K562 (cell line): Measurements from ENCODE around the gene RXRA. TPM values are rescaled to one million over a fixed set of nuclear protein-coding genes. Genes with fewer than 3 reads are reported as not detected.

ENCODE experiments used
- BDP1 ChIP-seq: IDR thresholded peaks from 3 replicates; pipeline ENCODE4 v1.6.1; 2011; ENCODE audit not compliant: insufficient read length, insufficient read depth
- FIP1L1 ChIP-seq: fragments of 200-400 bp; formaldehyde crosslinking; IDR thresholded peaks from 2 replicates; pipeline ENCODE4 v1.6.1; 2018; ENCODE audit warnings: mild to moderate bottlenecking, low read depth, low read length; ENCODE audit not compliant: poor library complexity, severe bottlenecking
- HEY1 ChIP-seq: fragments of 250-450 bp; sonication (Bioruptor Pico); IDR thresholded peaks from 2 replicates; pipeline ENCODE4 v1.5.0; 2020; ENCODE audit warnings: mild to moderate bottlenecking, moderate library complexity, borderline replicate concordance
- KDM4B ChIP-seq, 2 experiments: fragments of 450-650 bp in 1 of 2; sonication (generic) in 1 of 2; IDR thresholded peaks; 2 replicates each; pipeline ENCODE4 v1.6.1; 2016 to 2017; ENCODE audit warnings: borderline replicate concordance in 2 of 2, antibody characterized with exemption in 1 of 2, low read depth in 1 of 2, mild to moderate bottlenecking in 1 of 2
- L3MBTL2 ChIP-seq: fragments of 450-650 bp; IDR thresholded peaks from 2 replicates; pipeline ENCODE4 v1.6.1; 2016; ENCODE audit warnings: mild to moderate bottlenecking, moderate library complexity
- MAZ ChIP-seq, 2 experiments: fragments of 450-650 bp in 1 of 2; sonication (generic) in 1 of 2; formaldehyde crosslinking; IDR thresholded peaks in 1 of 2; conservative IDR thresholded peaks in 1 of 2; 2 replicates each; pipeline versions ENCODE4 v1.4.0 to v1.5.0; 2020; ENCODE audit warnings: mild to moderate bottlenecking in 1 of 2, missing genetic modification reagents in 1 of 2
- MYNN ChIP-seq, 2 experiments: sonication (generic); formaldehyde crosslinking in 1 of 2; IDR thresholded peaks; 2 replicates each; pipeline versions ENCODE4 v1.5.0 to v1.6.1; 2016 to 2020; ENCODE audit warnings: antibody characterized with exemption in 1 of 2, missing genetic modification reagents in 1 of 2
- NCOA1 ChIP-seq: fragments of 450-650 bp; IDR thresholded peaks from 2 replicates; pipeline ENCODE4 v1.6.1; 2016; ENCODE audit warnings: low read depth
- POLR2B ChIP-seq: fragments of 450-650 bp; IDR thresholded peaks from 2 replicates; pipeline ENCODE4 v1.6.1; 2018; ENCODE audit warnings: low read depth; ENCODE audit not compliant: partially characterized antibody
- PTTG1 ChIP-seq: fragments of 450-650 bp; IDR thresholded peaks from 2 replicates; pipeline ENCODE4 v1.6.1; 2016; ENCODE audit warnings: low read depth, mild to moderate bottlenecking, missing genetic modification characterization, missing compliant biosample characterization
- PYGO2 ChIP-seq: fragments of 450-650 bp; IDR thresholded peaks from 2 replicates; pipeline ENCODE4 v1.6.1; 2016; ENCODE audit warnings: mild to moderate bottlenecking, missing genetic modification characterization, moderate library complexity, missing compliant biosample characterization
- RFX7 ChIP-seq: fragments of 250-450 bp; sonication (Bioruptor Pico); IDR thresholded peaks from 2 replicates; pipeline ENCODE4 v1.5.1; 2021; ENCODE audit warnings: mild to moderate bottlenecking
- TOE1 ChIP-seq, 2 experiments: fragments of 450-650 bp in 1 of 2; sonication (generic) in 1 of 2; formaldehyde crosslinking in 1 of 2; IDR thresholded peaks; 2 replicates each; pipeline versions ENCODE4 v1.7.1 to v1.8.0; 2016 to 2022; ENCODE audit warnings: borderline replicate concordance in 2 of 2, mild to moderate bottlenecking in 2 of 2, antibody characterized with exemption in 1 of 2, inconsistent platforms in 1 of 2, low read depth in 1 of 2, missing genetic modification reagents in 1 of 2, moderate library complexity in 1 of 2
- ZNF408 ChIP-seq: fragments of 250-450 bp; sonication (Bioruptor Pico); IDR thresholded peaks from 2 replicates; pipeline ENCODE4 v1.4.0; 2020; ENCODE audit warnings: low read depth, mild to moderate bottlenecking, moderate library complexity
- ZNF445 ChIP-seq: fragments of 250-450 bp; sonication (Bioruptor Pico); IDR thresholded peaks from 2 replicates; pipeline ENCODE4 v1.4.0; 2020; ENCODE audit warnings: low read depth, mild to moderate bottlenecking, moderate library complexity
- polyA plus RNA-seq, 8 experiments: library from polyadenylated mRNA; depleted of rRNA in 4 of 8; stranded (reverse) in 5 of 8; unstranded in 3 of 8; fragments of >200 nt; fragmentation: Nextera tagmentation in 2 of 8; fragmentation: Illumina TruSeq in 1 of 8; extraction: Ambion mirVana in 2 of 8; extraction: Trizol in 1 of 8; gene quantifications; 2 replicates each; pipeline versions ENCODE4 v1.2.1 to v1.2.3, GENCODE V29; 2011 to 2014; ENCODE audit warnings: inconsistent platforms in 1 of 8, missing spikeins in 1 of 8
- total RNA-seq, 7 experiments: library from RNA; depleted of rRNA in 6 of 7; stranded (reverse); fragments of >200 nt in 6 of 7; fragmentation: Illumina TruSeq in 2 of 7; extraction: Trizol in 2 of 7; gene quantifications; 2 replicates each; pipeline versions ENCODE4 v1.2.1 to v1.2.3, GENCODE V29; 2011 to 2021; ENCODE audit warnings: low replicate concordance in 1 of 7
- TF ChIP-seq, protein P1 (sequence below): fragments of 450-650 bp; IDR thresholded peaks from 2 replicates; pipeline ENCODE4 v1.6.1; 2017; ENCODE audit warnings: antibody characterized with exemption
- TF ChIP-seq, protein P2 (sequence below): fragments of 250-450 bp; sonication (Bioruptor Pico); IDR thresholded peaks from 2 replicates; pipeline ENCODE4 v1.4.0; 2020; ENCODE audit warnings: borderline replicate concordance
- TF ChIP-seq, protein P3 (sequence below): fragments of 450-650 bp; formaldehyde crosslinking; IDR thresholded peaks from 2 replicates; pipeline ENCODE4 v1.4.0; 2022; ENCODE audit warnings: missing genetic modification characterization
- TF ChIP-seq, protein P4 (sequence below): fragments of 250-450 bp; sonication (Bioruptor Pico); IDR thresholded peaks from 2 replicates; pipeline ENCODE4 v1.8.0; 2021; ENCODE audit warnings: borderline replicate concordance, mild to moderate bottlenecking, moderate library complexity; ENCODE audit not compliant: poor library complexity, severe bottlenecking
- TF ChIP-seq, protein P5 (sequence below): fragments of 450-650 bp; formaldehyde crosslinking; IDR thresholded peaks from 2 replicates; pipeline ENCODE4 v1.4.0; 2020; ENCODE audit warnings: mild to moderate bottlenecking

RXRA gene
- total and polyA plus RNA-seq, 9 of the 15 experiments (the other 6 are each of a cell fraction or from before 2014, with no cell fraction given) = 0.35 to 23.6 (median 4.6) TPM

DNA sequence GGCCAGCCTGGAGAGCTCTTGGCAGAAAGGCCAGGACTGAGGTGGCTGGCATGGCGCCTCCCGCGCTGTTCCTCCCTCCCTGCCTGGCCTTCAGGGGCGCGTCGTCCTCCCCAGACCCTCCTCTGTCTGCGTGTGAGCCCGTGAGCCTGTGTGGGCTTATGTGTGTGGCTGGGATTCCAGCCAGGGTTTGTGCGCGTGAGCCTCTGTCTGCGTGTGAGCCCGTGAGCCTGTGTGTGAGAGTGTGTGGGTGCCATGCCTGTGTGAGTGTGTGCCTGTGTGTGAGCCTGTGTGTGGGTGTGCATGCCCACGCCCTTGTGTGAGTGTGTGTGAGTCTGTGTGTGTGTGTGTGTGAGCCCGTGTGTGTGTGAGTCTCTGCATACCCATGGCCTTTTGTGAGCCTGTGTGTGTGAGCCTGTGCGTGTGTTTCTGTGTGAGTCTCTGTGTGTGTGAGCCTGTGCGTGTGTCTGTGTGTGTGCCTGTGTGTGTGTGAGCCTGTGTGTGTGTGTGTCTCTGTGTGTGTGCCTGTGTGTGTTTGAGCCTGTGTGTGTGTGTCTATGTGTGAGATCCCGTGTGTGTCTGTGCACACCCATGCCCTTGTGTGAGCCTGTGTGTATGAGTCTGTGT, 13.0 kb downstream of the RXRA start (continued):
- TF ChIP-seq MYNN (IDR thresholded peaks at IDR 0.05) = 0 out of 2 replicates have a peak, but pooled peaks have one; percentile 9
- TF ChIP-seq MYNN (CRISPR knock-in tag; IDR thresholded peaks at IDR 0.05) = no peak
- no peak for TF ChIP-seq ZNF445 (CRISPR knock-in tag)
- TF ChIP-seq TOE1 (IDR thresholded peaks at IDR 0.05; ENCODE audit: borderline replicate concordance) = peak; percentile 24; the same call in 1 of the 2 replicates
- TF ChIP-seq TOE1 (CRISPR knock-in tag; IDR thresholded peaks at IDR 0.05; ENCODE audit: borderline replicate concordance, low read depth) = no peak
- TF ChIP-seq NCOA1 = no peak
- TF ChIP-seq PTTG1 (tag) = no peak
- no peak for TF ChIP-seq FIP1L1
- no peak for TF ChIP-seq L3MBTL2
- TF ChIP-seq RFX7 (CRISPR knock-in tag) = no peak
- TF ChIP-seq, protein P1, sequence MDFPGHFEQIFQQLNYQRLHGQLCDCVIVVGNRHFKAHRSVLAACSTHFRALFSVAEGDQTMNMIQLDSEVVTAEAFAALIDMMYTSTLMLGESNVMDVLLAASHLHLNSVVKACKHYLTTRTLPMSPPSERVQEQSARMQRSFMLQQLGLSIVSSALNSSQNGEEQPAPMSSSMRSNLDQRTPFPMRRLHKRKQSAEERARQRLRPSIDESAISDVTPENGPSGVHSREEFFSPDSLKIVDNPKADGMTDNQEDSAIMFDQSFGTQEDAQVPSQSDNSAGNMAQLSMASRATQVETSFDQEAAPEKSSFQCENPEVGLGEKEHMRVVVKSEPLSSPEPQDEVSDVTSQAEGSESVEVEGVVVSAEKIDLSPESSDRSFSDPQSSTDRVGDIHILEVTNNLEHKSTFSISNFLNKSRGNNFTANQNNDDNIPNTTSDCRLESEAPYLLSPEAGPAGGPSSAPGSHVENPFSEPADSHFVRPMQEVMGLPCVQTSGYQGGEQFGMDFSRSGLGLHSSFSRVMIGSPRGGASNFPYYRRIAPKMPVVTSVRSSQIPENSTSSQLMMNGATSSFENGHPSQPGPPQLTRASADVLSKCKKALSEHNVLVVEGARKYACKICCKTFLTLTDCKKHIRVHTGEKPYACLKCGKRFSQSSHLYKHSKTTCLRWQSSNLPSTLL = 0 out of 2 replicates have a peak, but pooled peaks have one; percentile 33
- no peak for TF ChIP-seq PYGO2 (tag)
- TF ChIP-seq ZNF408 (CRISPR knock-in tag) = no peak
- TF ChIP-seq, protein P2, sequence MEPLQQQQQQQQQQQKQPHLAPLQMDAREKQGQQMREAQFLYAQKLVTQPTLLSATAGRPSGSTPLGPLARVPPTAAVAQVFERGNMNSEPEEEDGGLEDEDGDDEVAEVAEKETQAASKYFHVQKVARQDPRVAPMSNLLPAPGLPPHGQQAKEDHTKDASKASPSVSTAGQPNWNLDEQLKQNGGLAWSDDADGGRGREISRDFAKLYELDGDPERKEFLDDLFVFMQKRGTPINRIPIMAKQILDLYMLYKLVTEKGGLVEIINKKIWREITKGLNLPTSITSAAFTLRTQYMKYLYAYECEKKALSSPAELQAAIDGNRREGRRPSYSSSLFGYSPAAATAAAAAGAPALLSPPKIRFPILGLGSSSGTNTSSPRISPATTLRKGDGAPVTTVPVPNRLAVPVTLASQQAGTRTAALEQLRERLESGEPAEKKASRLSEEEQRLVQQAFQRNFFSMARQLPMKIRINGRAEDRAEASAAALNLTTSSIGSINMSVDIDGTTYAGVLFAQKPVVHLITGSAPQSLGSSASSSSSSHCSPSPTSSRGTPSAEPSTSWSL (CRISPR knock-in tag) = no peak
- TF ChIP-seq, protein P3, sequence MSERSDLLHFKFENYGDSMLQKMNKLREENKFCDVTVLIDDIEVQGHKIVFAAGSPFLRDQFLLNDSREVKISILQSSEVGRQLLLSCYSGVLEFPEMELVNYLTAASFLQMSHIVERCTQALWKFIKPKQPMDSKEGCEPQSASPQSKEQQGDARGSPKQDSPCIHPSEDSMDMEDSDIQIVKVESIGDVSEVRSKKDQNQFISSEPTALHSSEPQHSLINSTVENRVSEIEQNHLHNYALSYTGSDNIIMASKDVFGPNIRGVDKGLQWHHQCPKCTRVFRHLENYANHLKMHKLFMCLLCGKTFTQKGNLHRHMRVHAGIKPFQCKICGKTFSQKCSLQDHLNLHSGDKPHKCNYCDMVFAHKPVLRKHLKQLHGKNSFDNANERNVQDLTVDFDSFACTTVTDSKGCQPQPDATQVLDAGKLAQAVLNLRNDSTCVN = 0 out of 2 replicates have a peak, but pooled peaks have one; percentile 65
- peak; percentile 17 for TF ChIP-seq POLR2B
- TF ChIP-seq HEY1 (CRISPR knock-in tag) = no peak
- no peak for TF ChIP-seq MAZ (CRISPR knock-in tag; conservative IDR thresholded peaks at IDR 0.05 in 1 of 2, IDR thresholded peaks at IDR 0.05 in 1 of 2)
- TF ChIP-seq, protein P4, sequence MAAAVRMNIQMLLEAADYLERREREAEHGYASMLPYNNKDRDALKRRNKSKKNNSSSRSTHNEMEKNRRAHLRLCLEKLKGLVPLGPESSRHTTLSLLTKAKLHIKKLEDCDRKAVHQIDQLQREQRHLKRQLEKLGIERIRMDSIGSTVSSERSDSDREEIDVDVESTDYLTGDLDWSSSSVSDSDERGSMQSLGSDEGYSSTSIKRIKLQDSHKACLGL (CRISPR knock-in tag) = no peak
- TF ChIP-seq, protein P5, sequence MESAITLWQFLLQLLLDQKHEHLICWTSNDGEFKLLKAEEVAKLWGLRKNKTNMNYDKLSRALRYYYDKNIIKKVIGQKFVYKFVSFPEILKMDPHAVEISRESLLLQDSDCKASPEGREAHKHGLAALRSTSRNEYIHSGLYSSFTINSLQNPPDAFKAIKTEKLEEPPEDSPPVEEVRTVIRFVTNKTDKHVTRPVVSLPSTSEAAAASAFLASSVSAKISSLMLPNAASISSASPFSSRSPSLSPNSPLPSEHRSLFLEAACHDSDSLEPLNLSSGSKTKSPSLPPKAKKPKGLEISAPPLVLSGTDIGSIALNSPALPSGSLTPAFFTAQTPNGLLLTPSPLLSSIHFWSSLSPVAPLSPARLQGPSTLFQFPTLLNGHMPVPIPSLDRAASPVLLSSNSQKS (CRISPR knock-in tag) = no peak
- peak in 1 of 2 experiments; percentile 14; a peak in 1 of 4 replicates for TF ChIP-seq KDM4B (IDR thresholded peaks at IDR 0.05; ENCODE audit: borderline replicate concordance in 2 of 2, low read depth in 1 of 2)
- no peak for TF ChIP-seq BDP1
